ENCODE results near the gene AMDHD2. TPM values are rescaled to one million over a fixed set of nuclear protein-coding genes. Genes with fewer than 3 reads are reported as not detected.

AMDHD2 gene
- polyA plus RNA-seq, 1 donor, result 9.7 TPM

DNA sequence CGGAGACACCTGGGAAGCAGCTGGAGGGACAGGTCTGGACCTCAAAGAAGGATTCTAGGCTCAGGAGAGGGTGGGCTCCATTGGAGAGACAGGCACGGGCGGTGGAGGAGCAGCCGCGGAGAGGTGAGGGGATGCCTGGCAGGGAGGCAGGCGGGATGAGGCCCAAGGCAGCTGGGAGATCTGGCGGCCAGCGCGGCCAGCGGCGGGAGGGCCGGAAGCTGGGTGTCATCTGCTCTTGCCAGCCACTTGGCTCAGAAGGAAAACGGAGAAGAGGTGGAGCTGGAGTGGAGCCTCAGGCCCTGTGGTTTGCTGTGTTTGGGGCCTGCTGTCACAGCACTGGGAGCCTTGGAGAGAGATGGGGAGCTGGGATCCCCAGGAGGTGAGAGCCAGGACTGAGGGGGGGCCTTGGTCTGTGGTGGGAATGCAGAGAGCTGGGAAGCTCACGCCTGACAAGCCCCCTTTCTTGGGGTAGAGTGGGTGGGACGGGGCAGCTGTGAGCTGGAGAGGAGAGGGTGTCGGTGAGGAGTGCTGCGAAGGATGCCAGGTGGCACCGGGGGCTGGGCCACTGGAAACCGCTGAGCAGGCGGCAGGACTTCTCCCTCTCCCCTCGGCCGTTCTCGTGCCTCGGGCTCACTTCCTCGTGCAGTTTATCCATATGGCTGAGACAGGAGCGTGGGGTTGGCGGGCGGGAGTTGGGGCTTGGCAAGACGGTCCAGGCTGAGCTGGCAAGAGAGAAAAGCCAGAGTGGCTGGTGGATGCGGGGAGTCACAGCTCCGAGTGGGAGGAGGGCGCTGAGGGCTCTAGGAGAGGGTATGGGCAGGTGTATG is 37.2 kb upstream of the AMDHD2 start:
- no peak for DNase-seq (ENCODE audit: low read depth)

DNA sequence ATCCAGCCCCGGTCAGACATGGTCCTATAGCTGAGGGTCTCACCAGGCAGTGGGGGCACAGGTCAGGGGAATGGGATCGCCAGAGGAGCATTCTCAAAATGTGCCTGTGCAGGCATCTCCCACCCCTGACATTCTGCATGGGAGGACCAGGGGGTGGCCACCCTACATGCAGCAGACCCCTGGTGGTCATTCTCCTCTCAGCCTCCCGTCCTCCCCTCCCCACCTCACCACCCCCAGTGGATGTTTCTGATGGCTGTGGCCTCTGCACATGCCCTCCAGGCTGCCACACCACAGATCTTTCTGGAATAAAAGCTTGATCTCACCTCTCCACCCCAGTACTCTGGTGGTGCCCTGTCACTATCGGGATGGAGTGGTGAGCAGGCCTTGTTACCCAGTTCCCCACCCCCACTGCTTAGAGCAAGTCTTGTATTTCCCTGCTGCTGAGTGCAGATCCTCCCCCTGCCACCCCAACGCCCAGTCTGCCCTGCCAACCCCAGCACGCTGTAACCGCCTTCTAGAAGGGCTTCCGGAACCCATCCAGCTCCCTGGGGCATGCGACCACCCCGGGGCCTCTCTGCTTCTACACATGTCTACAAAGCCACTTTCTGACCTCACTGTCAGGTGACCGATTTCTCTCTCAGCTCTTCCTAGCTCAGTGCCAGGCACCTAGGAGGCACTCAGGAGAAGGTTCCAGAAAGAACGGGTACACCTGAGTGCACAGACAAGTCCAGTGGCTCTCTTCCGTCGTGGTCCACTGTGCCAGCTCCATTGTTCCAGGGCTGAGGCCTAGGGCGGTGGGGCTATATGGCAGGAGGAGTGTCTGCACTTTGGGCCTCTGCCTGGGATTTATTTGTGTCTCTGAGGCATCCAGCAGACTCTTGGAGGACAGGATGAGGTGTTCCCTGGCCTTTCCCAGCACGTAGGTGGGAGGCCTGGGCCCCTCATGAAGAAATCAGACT is 36.0 kb upstream of the AMDHD2 start:
- DNase-seq (ENCODE audit: low read depth), result no peak

DNA sequence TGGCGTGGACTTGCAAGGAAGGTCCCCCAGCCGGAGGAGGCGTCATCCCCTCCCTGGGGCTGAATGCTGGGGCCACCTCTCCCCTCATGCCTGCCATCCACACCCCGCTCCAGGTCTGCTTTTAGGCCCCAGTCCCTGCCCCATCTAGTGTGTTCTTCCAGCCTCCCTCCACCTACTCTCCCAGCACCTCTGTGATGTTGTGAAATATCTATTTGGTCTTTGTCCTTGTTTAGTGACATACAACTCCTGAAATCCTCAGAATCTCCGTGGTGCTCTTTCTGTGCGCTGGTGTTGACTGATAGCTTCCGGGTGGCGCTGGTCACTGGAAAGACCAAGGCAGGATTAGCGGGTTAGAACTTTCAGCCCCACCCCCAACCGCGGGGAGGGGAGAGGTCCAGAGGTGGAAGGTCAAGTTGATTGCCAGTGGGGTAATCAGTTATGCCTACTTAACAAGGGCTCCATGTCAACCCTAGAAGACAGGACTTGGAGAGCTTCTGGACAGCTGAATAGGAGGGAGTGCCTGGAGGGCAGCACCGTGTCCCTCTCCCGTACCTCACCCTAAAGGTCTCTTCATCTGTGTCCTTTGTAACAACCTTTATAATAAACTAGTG is 35.2 kb upstream of the AMDHD2 start:
- DNase-seq (ENCODE audit: low read depth), result no peak

DNA sequence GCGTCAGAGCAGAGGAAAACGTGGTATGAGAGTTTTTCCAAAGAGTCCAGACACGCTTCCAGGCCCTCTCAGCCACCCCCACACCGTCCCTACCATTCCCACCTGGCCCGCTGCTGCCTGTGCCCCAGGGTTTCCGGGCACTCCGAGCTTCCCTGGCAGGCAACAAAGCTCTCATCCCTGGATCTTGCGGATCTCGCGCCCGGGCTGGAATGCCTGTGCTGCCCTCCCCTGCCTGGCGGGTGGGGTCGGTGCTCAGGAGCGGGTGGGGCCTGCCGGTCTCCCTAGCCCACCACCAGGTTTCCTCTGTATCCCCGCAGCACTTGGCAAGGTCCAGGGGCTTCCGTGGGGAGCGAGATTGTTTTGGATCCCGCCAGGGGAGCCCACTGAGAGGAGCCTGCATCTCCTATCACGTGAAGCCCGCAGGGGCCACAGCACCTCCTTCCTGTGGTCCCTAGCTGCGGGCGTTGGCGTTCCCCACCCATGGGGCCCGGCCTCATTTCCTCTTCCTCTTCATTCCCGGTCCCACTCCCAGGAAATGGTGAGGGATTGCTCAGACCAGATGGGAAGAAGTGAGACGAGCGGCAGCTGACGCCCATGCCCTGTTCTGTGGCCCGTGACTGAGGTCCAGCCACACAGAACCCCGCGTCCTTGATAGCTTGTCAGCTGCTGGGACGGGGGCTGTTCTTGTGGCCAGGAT is 34.2 kb upstream of the AMDHD2 start:
- DNase-seq (ENCODE audit: low read depth), result no peak

DNA sequence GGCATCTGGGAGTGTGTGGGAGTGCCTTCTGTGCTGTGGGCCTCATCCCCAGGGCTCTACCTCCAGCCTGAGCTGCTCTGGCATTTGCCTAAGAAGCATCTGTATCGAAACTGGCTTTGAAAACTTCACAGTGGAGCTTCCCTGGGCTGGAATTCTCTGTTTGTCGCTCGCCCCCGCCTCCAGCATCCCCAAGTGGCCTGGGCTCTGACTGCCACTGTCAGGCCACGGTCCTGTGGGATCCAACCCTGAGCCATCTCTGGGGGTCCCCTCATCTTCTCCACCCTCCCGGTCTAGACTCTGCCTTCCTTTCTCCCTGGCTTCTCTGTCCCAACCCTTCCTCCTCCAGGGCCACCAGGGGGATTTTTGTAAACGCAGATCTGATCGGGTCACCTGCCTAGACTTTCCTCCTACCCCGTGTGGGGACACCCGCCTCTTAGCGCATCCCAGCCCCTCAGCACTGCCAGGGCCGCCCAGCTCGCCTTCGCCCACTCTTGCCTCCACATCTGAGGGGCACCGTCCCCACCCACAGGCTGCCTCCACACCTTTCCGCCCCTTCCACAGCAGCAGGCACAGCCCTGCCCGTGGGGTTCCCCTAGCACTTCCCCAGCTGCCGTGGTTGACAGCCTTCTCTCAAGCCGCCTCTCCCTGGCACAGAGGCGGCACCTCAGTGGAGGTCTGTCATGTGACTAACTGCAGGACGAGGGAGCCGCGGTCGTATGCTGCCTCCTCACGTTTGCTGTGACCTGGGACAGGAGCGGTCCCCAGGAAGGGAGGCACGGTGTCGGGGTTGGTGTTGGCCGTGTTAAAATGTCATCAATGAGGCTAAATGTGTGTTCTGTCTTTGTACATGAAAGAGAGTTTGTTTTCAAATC is 33.3 kb upstream of the AMDHD2 start:
- DNase-seq (ENCODE audit: low read depth), result no peak

DNA sequence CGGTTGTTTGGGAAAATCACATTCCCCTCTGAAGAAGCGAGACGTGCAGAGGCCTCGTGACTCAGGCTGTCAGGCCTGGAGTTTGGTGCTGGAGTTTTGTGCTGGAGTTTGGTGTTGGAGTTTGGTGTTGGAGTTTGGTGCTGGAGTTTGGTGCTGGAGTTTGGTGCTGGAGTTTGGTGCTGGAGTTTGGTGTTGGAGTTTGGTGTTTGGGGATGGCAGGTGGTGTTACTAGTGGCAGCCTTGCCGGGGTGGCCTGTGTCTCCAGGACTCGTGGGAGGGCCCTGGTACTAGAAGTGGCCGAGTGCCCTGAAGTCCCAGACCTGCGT is 32.7 kb upstream of the AMDHD2 start:
- DNase-seq (ENCODE audit: low read depth), result no peak

DNA sequence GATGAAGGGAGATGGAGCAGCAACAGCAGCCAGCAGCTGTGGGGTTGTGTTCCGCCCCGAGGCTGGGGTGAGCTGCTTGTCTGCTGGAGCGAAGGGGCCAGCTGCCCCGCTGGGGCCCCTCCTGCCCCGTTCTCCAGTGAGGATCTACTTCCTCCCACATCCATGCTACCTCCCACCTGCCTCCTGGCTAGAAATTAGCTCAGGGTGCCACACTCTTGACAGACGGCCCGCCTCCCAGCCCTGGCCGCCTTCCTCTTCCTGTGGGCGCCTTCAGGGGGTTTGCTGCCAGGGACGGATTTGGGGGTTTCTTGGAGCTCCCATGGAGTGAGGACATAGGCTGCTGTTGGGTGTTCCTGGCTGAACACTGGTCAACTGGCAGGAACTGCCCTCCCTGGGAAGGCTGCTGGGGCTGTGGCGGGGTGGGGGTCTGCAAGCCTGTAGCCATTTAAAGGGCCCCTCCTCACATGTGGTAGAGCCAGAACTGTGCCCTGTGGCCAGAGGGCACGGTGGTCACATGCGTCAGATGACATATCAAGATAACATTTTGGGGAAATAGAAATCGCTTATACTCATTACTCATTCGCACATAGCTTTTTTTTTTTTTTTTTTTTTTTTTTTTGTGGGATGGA is 32.2 kb upstream of the AMDHD2 start:
- DNase-seq (ENCODE audit: low read depth), result no peak

DNA sequence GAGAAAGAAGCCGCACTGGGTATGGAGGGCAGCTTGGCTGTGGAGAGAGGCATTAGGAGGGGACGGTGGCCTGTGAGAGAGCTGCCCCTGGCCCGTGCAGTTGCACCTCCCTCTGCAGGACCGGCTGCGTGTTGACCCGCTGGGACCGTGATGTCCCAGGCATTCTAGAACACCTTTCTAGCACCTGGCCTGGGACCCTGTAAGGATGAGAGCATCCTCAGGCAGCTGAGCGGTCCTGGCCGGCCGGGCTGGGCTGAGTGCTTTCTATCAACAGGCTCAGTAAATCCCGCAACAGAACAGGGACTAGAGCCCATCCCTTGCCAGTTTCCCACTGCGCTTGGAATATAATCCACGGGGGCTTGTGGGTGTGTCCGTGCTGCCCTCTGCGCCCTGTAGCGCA is 30.6 kb upstream of the AMDHD2 start:
- DNase-seq (ENCODE audit: low read depth), result no peak

DNA sequence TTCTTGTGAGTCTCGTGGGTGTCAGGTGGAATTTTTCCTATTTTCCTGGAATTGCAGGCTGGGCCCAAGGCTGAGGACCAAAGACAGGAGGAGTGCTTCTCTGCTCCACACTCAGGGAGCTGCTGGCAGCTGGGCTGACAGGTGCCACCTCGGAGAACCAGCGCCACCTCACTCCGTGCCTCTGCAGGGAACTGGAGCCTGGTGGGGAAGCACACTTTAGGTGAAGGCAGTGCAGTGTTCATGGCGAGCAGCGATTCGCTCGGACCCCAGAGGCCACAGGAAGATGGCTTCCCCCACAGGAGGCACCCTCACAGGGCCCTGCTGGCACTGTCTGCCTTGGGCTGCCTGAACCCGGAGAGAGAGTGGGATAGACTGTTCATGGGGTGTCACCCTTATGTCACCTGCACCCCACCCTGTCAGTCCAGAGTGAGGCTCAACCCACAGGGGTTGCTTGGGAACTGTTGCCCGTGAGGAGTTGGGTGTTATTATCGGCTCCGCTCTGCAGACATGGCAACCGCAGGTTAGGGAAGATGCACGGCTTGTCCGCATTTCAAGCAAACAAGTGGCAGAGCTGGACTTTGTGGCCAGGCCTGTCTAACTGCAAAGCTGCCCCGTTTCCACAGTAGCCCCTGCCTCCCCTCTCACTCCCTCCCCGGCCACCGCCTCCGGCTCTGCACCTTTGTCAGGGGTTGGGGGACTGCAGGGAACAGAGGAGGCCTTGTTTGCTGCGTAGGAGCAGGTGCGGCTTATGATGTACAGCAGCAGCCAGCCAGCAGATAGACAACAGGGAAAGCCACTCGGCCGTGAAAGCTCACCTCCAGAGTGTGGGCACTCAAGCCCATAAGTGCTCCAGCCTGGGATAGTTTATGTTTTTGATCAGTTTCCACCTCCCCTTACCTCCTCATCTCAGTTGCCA is 29.7 kb upstream of the AMDHD2 start:
- no peak for DNase-seq (ENCODE audit: low read depth)

DNA sequence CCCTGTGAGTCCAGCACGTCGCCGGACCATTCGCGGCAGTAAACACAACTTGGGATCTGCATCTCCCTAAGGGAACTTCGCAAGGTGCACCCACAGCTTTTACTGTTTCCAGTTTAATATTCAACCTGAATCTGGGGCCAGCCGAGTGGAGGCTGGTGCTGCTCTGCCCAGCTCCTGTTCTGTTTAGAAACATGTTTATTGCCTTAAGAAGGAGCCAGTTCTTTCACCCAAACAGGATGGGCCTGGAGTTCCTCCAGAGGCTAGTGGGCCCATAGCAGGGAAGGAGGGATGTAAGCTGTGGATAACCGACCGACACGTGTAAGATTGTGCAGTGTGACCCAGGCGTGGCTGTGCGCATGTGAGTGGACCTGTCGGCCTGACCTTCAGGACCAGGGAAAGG is 27.9 kb upstream of the AMDHD2 start:
- DNase-seq (ENCODE audit: low read depth), result no peak

DNA sequence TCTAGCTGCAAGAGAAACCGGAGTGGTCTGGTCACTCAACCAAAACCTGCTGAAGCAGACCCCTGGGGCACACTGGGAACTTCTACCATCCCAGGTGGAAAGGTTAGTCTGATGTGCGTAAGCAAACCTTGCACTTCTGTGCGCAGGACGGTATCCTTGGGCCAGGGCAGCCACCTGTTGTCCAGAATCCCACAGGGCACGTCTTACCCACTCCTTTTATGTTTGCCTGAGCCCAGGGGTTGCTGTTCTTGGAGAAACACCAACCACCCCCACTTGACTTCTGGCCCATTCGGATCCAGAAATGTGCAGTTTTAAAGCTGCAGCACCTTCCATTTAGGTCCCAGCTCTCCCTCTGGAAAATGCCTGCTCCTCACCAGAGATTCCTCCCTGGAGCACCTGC is 26.6 kb upstream of the AMDHD2 start:
- DNase-seq (ENCODE audit: low read depth), result no peak

DNA sequence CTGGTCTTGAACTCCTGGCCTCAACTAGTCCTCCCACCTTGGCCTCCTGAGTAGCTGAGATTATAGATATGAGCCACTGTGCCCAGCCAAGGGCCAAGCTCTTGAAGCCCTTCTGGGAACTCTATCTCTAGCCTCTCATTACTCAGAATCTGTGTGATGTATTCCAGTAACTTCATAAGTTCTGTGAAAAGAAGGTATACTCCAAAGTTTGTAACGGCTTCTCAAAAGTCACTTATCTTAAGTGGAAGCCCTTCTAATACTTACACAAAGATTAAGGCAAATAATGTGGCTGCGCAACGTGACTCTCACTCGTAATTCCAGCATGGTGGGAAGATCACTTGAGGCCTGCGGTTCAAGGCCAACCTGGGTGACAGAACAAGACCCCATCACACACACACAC is 25.6 kb upstream of the AMDHD2 start:
- no peak for DNase-seq (ENCODE audit: low read depth)

DNA sequence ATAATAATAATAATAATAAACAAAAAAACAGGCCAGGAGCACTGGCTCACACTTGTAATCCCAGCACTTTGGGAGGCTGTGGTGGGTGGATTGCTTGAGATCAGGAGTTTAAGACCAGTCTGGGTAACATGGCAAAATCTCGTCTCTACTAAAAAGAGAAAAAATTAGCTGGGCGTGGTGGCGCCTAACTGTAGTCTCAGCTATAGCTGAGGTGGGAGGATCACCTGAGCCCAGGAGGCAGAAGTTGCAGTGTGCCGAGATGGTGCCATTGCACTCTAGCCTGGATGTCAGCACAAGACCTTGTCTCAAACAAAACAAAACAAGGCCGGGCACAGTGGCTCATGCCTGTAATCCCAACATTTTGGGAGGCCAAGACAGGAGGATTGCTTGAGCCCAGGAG is 25.1 kb upstream of the AMDHD2 start:
- DNase-seq (ENCODE audit: low read depth), result no peak

DNA sequence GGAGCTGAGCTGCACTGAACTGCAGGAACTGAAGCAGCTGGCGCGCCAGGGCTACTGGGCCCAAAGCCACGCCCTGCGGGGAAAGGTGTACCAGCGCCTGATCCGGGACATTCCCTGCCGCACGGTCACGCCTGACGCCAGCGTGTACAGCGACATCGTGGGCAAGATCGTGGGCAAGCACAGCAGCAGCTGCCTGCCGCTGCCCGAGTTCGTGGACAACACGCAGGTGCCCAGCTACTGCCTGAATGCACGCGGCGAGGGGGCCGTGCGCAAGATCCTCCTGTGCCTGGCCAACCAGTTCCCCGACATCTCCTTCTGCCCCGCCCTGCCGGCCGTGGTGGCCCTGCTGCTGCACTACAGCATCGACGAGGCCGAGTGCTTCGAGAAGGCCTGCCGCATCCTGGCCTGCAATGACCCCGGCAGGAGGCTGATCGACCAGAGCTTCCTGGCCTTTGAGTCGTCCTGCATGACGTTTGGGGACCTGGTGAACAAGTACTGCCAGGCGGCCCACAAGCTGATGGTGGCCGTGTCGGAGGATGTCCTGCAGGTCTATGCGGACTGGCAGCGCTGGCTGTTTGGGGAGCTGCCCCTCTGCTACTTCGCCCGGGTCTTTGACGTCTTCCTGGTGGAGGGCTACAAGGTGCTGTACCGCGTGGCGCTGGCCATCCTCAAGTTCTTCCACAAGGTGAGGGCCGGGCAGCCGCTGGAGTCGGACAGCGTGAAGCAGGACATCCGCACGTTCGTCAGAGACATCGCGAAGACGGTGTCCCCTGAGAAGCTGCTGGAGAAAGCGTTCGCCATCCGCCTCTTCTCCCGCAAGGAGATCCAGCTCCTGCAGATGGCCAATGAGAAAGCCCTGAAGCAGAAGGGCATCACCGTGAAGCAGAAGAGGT is 23.7 kb upstream of the AMDHD2 start:
- no peak for DNase-seq (ENCODE audit: low read depth)

DNA sequence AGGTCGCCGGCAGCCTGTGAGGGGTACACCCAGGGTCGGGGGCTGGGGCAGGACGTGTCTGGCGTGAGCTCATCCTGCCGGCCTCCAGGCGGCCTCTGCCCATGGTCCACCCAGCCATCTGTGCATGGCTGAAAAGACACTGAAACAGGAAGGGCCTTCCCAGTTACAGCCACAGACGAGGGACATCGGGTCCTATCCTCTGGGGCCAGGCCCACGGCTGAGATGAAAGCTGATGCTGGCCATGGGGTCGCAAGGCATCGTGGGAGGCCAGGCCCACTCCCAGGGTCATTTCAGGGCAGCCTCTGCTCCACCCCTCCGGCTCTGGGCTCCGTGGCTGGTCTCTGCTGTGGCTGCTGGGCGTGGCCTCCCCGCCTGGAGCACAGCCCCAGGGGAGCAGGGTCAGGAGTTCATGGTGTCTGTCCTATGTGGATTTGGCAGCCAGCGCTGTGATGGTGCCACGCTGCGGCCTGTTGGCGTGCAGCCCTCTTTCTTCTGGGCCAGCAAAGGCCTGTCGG is 23.0 kb upstream of the AMDHD2 start:
- DNase-seq (ENCODE audit: low read depth), result no peak

DNA sequence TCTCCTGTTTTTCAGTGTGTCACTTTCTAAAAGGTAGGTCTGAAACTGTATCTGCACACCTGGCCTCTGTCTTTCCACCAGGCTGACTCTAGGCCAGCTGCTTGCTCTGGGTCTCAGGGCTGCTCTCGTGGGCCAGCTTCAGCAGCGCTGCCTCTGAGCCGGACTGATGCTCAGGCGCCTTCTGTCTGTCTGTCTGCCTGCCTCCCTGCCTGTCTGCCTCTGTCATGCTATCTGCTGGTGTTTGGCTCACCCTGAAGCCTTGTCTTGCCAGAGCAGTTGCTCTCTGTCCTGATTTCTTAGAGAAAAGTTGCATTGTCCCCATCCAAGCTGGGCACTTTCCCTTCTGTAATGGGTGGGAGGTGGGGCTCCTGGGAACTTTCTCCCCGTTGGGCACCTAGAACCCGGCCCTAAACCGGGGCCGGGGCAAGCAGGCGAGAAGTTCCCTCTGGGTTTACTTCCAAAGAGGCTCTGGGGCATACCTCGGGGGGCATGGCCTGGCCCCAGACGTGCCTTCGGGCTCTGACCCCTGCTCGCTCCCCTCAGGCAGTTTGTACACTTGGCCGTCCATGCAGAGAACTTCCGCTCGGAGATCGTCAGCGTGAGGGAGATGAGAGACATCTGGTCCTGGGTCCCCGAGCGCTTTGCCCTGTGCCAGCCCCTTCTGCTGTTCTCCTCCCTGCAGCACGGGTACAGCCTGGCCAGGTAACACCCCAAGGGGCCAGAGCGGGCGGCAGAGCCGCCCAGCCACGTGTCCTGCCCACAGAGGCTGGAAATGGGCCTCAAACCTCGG is 22.3 kb upstream of the AMDHD2 start:
- no peak for DNase-seq (ENCODE audit: low read depth)

DNA sequence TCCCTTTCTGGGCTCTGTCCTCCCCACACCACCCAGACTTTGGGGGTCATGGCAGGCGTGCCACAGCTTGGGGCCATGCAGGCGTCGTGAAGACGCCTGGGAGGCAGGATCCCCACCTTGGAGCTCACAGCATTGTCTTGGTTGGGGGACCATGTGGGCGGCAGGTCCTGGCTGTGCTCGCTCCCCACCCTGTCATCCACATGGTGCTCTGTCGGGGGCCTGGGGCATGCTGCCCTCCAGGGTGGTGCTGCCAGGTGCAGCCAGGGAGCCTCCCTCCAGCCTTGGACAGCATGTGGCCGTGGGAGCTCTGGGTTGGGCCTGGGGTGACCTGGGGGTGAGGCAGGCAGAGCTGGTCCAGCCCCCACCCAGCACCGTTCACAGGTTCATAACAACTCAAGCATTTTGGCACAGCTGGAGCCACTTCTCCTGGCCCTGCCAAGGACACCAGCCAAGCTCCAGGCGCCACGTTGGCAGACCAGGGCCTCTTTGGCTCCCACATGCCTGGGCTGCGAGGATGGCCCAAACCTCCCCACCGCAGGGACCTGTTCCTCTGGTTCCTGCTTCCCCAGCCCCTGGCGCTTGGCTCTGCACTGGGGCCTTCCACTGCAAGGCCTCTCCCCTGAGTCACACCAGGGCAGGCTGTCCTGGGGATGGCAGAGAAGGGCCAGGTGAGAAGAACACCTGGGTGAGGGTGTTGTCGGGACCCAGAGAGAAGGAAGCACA is 21.5 kb upstream of the AMDHD2 start:
- DNase-seq (ENCODE audit: low read depth), result no peak
